AG09319 (cell line): ENCODE results near the gene SURF6.
"Not testable (repeated sequence)": the region's sequence is repeated elsewhere in the genome, so short reads cannot be mapped to it uniquely, and the experiment has no call there.

Experiments
- DNase-seq: peaks from one replicate; pipeline ENCODE4 v3.0.0-alpha.2; 2010; ENCODE audit warnings: low read depth; ENCODE audit errors: extremely low read depth
- TF ChIP-seq, protein P1 (sequence below): IDR thresholded peaks from 2 replicates; pipeline ENCODE4 v1.5.1; 2011; ENCODE audit warnings: low read depth, mild to moderate bottlenecking, inconsistent platforms, low read length, moderate library complexity

Gene SURF6

DNA sequence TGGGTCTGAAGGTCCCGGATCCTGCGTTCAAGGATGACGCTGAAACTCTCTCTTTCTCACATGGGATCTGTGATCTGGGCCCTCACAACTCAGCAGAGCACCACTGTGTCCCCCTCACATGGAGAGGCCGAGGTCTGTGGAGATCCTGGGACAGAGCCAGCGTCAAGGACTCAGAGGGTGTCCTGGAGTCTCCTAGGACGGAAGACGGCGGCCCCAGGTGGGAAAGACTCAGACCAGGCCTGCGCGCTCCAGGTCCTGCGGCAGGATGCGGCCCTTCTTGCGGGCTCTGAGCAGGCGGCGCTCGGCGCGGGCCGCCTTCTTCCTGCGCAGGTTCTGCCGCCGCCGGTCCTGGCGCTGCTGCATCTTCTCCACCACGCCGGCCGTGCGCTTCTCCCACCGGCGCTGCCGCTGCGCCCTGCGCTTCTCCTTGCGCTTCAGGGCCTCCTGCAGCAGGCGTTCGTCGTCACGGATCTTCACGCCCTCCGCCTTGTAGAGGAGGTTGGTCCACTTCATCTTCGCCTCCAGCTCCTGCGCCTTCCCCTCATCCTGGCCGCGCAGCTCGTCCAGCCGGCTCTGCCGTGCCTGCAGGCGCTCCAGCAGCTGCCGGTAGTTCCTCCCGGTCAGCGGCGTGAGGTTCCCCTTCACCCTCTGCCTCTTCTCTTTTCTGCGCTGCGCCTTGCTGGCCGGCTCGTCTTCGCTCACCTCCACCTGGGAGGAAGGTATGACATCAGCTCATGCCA is 4.2 kb downstream of the SURF6 start:
- DNase-seq = no peak
- TF ChIP-seq, protein P1, sequence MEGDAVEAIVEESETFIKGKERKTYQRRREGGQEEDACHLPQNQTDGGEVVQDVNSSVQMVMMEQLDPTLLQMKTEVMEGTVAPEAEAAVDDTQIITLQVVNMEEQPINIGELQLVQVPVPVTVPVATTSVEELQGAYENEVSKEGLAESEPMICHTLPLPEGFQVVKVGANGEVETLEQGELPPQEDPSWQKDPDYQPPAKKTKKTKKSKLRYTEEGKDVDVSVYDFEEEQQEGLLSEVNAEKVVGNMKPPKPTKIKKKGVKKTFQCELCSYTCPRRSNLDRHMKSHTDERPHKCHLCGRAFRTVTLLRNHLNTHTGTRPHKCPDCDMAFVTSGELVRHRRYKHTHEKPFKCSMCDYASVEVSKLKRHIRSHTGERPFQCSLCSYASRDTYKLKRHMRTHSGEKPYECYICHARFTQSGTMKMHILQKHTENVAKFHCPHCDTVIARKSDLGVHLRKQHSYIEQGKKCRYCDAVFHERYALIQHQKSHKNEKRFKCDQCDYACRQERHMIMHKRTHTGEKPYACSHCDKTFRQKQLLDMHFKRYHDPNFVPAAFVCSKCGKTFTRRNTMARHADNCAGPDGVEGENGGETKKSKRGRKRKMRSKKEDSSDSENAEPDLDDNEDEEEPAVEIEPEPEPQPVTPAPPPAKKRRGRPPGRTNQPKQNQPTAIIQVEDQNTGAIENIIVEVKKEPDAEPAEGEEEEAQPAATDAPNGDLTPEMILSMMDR = no peak

DNA sequence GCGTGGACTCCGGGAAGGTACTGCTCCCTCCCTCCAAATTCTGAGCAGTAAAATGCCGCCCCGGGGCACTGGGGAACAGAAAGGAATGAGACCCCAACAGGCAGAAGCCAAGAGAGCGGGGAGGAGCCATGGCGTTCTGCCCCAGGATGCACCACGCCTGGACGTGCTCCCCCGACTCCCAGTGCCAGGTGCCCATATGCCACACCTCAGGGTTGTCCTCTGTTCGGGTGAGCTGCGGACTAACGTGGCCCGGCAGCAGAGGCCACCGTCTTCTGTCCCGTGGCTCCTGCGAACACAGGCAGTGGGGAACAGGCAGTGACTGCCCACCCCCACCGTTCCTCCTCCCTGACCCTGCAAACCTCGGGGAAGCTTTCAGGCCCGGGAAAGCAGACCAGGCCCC is 4.8 kb downstream of the SURF6 start:
- DNase-seq = no peak
- TF ChIP-seq, protein P1 = no peak

DNA sequence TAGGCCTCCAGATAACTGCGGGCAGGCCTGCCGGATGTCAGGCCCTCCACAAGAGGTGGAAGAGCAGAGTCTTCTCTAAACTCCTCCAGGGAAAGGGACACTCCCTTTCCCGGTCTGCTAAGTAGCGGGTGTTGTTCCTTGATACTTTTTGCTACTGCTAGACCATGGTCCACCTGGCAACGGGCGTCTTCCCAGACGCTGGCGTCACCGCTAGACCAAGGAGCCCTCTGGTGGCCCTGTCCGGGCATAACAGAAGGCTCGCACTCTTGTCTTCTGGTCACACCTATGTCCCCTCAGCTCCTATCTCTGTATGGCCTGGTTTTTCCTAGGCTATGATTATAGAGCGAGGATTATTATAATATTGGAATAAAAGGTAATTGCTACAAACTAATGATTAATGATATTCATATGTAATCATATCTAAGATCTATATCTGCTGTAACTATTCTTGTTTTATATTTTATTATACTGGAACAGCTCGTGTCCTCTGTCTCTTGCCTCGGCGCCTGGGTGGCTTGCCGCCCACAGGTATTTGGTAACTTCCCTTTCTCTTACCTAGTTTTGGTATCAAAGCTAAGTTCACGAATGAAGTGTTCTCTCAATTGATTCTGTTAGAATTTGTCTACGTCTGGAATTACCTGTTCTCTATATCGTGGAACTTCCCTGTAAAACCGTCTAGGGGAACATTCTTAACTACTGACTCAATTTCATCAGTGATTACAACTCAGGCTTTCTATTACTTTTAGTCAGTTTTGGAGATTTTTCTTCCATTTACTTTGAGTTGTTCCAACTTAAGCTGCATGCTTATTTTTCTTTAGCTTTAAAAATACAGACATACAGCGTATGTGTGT is 6.5 kb downstream of the SURF6 start:
- TF ChIP-seq, protein P1 = peak; percentile 42
- not testable (repeated sequence) for DNase-seq

DNA sequence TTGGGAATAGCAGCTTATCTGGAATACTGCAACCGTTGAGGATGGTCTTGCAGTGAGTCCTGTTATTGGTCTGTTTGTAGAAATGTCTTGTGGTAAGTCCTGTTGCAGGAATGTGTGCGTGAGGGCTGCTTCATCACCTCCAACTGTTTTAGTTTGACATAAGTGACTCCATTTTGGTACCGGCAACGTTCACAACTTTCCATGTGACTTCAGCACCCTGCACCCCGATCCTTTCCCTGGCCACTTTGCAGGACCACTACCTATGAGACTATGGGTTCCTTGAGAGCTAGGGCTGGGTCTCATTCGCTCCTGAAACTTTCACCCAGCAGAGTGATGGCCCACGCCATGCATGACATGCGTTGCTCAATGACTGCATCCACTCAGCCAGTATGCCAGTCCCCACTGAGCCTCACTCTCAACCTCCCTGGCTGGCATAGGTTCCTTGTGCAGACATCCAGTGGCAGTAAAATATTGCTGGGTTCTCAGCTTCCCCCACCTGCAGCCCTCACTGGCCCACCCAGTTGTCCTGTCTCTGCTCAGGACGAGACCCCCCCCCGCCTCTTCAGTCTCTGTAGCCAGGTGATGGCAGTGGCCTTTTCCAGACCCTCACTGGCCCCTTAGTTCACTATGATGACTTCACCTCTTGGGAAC is 8.0 kb downstream of the SURF6 start:
- TF ChIP-seq, protein P1 = no peak
- no peak for DNase-seq

DNA sequence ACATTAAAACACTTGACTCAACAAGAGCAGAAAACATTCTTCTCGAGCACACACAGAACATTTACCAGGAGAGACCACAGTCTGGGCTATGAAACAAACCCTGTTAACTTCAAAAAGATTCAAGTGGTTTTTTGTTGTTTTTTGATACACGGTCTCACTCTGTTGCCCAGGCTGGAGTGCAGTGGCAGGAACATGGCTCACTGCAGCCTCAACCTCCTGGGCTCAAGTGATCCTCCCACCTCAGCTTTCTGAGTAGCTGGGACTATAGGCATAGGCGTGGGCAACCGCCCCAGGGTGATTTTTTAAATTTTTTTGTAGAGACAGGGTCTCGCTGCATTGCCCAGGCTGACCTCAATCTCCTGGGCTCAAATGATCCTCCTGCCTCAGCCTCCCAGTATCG is 9.0 kb downstream of the SURF6 start:
- not testable (repeated sequence) for DNase-seq

DNA sequence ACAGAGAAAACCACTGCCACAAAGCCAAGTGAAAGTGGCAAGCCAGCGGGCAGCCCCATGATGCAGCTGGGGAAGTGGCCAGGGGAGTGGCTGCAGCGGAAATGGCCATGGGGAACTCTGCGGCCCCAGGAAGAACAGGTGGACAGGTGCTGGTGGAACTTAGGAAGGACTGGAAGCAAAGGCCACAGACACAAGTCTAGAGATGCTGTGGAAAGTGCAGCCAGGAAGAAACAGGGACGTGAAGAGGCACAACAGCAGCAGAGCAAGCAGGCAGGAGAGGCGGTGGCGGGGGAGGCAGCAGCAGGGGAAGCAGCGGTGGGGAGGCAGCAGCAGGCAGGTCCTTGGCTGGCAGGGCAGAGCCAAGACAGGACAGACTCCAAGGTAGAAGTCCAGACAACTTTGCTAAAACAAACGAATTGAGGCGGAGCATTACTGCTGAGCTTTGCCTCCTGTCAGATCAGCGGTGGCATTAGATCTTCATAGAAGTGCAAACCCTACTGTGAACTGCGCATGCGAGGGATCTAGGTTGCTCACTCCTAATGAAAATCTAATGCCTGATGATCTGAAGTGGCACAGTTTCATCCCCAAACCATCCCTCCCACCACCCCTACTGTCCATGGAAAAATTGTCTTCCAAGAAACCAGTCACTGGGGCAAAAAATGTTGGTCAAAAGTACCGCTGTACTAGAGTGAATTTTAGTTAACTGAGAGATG is 11.8 kb downstream of the SURF6 start:
- TF ChIP-seq, protein P1 = no peak
- DNase-seq = no peak

DNA sequence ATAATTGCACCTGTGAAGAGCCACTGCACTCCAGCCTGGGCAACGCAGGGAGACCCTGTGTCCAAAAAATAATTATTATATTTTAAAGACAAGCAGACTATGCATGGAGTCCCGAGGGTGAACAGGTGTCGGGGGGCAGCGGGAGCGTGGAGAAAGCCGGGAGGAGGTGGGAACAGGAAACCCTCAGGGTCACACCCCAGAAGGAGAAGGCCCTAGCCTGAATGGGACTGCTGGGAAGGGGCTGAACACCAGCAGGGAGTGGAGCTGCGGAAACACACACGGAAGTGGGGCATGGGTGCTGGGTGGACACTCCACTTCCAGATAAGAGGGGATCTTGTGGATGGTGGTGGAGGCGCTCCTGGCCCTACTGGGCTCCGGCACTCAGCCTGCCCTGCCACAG is 12.8 kb downstream of the SURF6 start:
- no peak for DNase-seq
- TF ChIP-seq, protein P1 = no peak
